Measurements from ENCODE around the gene NUS1. TPM values are rescaled to one million over a fixed set of nuclear protein-coding genes. Genes with fewer than 3 reads are reported as not detected.

NUS1 gene
- total and polyA plus RNA-seq, 2 of the 13 experiments (the other 11 are each of a cell fraction or from before 2014, with no cell fraction given), result 18.3 to 18.6 TPM

DNA sequence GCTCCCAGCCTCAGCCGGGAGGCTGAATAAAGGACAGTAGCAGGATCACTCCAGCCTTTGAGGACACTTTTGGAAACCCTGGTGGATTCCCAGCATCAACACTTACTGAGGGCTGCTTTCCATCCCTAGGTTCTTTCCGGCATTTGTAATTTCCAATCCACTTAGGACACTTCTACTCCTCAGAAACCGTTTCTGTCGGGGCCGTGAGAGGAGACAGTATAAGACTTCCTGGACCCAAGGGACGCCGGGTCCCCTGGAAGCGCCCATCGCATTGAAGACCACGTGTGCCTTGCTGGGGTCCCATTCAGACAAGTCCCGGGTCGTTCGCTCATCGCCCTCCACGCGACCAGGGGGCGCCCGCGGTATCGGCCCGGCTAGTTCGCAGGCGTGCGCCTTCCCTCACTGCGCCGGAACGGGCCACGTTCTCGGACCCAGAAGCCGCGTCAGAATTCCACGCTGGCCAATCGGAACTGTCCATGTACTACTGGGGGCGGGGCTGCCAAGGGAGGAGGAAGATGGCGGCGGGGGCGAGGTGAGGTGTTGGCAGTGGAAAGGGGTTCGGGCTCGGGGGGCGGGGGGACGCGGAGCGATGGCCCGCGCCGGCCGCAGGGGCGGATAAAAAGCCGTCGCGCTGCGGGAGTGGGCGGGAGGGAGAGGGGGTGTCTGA, at the start of gene NUS1 (continued):
- no peak for TF ChIP-seq ZNF20 (CRISPR knock-in tag; IDR thresholded peaks at IDR 0.05)
- no peak for TF ChIP-seq ZNF713 (CRISPR knock-in tag; IDR thresholded peaks at IDR 0.05)
- no peak; the same call in 1 of the 2 replicates for TF ChIP-seq ZBTB8A (CRISPR knock-in tag; IDR thresholded peaks at IDR 0.05; ENCODE audit: borderline replicate concordance, low read depth)
- peak; percentile 98 for TF ChIP-seq XBP1 (CRISPR knock-in tag; IDR thresholded peaks at IDR 0.05)
- TF ChIP-seq ZFP36 (IDR thresholded peaks at IDR 0.05; ENCODE audit: borderline replicate concordance, low read depth, low read length, partially characterized antibody), result no peak
- TF ChIP-seq HDAC6 (IDR thresholded peaks at IDR 0.05; ENCODE audit: low read depth, low read length), result no peak
- TF ChIP-seq ZNF747 (CRISPR knock-in tag; IDR thresholded peaks at IDR 0.05; ENCODE audit: borderline replicate concordance), result peak; percentile 76; the same call in 1 of the 2 replicates
- TF ChIP-seq, protein P1, sequence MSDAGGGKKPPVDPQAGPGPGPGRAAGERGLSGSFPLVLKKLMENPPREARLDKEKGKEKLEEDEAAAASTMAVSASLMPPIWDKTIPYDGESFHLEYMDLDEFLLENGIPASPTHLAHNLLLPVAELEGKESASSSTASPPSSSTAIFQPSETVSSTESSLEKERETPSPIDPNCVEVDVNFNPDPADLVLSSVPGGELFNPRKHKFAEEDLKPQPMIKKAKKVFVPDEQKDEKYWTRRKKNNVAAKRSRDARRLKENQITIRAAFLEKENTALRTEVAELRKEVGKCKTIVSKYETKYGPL (CRISPR knock-in tag; IDR thresholded peaks at IDR 0.05), result no peak
- TF ChIP-seq, protein P2, sequence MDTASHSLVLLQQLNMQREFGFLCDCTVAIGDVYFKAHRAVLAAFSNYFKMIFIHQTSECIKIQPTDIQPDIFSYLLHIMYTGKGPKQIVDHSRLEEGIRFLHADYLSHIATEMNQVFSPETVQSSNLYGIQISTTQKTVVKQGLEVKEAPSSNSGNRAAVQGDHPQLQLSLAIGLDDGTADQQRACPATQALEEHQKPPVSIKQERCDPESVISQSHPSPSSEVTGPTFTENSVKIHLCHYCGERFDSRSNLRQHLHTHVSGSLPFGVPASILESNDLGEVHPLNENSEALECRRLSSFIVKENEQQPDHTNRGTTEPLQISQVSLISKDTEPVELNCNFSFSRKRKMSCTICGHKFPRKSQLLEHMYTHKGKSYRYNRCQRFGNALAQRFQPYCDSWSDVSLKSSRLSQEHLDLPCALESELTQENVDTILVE (CRISPR knock-in tag; IDR thresholded peaks at IDR 0.05), result peak; percentile 76; the same call in 1 of the 2 replicates
- TF ChIP-seq GATAD2A (CRISPR knock-in tag; IDR thresholded peaks at IDR 0.05), result peak; percentile 87
- TF ChIP-seq ZNF3 (CRISPR knock-in tag; IDR thresholded peaks at IDR 0.05), result no peak
- TF ChIP-seq ZKSCAN8 (CRISPR knock-in tag; IDR thresholded peaks at IDR 0.05; ENCODE audit: borderline replicate concordance), result peak; percentile 52; the same call in 1 of the 2 replicates
- no peak for TF ChIP-seq ZNF550 (CRISPR knock-in tag; IDR thresholded peaks at IDR 0.05; ENCODE audit: borderline replicate concordance)
- no peak; the same call in 1 of the 2 replicates for TF ChIP-seq TSC22D2 (CRISPR knock-in tag; IDR thresholded peaks at IDR 0.05; ENCODE audit: borderline replicate concordance)
- no peak for TF ChIP-seq ZNF549 (CRISPR knock-in tag; IDR thresholded peaks at IDR 0.05)
- peak; percentile 98 for TF ChIP-seq HDAC1 (CRISPR knock-in tag; IDR thresholded peaks at IDR 0.05)
- no peak for TF ChIP-seq HNRNPL (IDR thresholded peaks at IDR 0.05; ENCODE audit: low read depth, low read length)
- TF ChIP-seq, protein P3, sequence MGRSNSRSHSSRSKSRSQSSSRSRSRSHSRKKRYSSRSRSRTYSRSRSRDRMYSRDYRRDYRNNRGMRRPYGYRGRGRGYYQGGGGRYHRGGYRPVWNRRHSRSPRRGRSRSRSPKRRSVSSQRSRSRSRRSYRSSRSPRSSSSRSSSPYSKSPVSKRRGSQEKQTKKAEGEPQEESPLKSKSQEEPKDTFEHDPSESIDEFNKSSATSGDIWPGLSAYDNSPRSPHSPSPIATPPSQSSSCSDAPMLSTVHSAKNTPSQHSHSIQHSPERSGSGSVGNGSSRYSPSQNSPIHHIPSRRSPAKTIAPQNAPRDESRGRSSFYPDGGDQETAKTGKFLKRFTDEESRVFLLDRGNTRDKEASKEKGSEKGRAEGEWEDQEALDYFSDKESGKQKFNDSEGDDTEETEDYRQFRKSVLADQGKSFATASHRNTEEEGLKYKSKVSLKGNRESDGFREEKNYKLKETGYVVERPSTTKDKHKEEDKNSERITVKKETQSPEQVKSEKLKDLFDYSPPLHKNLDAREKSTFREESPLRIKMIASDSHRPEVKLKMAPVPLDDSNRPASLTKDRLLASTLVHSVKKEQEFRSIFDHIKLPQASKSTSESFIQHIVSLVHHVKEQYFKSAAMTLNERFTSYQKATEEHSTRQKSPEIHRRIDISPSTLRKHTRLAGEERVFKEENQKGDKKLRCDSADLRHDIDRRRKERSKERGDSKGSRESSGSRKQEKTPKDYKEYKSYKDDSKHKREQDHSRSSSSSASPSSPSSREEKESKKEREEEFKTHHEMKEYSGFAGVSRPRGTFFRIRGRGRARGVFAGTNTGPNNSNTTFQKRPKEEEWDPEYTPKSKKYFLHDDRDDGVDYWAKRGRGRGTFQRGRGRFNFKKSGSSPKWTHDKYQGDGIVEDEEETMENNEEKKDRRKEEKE (IDR thresholded peaks at IDR 0.05), result no peak
- TF ChIP-seq, protein P4, sequence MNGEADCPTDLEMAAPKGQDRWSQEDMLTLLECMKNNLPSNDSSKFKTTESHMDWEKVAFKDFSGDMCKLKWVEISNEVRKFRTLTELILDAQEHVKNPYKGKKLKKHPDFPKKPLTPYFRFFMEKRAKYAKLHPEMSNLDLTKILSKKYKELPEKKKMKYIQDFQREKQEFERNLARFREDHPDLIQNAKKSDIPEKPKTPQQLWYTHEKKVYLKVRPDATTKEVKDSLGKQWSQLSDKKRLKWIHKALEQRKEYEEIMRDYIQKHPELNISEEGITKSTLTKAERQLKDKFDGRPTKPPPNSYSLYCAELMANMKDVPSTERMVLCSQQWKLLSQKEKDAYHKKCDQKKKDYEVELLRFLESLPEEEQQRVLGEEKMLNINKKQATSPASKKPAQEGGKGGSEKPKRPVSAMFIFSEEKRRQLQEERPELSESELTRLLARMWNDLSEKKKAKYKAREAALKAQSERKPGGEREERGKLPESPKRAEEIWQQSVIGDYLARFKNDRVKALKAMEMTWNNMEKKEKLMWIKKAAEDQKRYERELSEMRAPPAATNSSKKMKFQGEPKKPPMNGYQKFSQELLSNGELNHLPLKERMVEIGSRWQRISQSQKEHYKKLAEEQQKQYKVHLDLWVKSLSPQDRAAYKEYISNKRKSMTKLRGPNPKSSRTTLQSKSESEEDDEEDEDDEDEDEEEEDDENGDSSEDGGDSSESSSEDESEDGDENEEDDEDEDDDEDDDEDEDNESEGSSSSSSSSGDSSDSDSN (CRISPR knock-in tag; IDR thresholded peaks at IDR 0.05), result peak; percentile 83
- TF ChIP-seq HOXD1 (CRISPR knock-in tag; IDR thresholded peaks at IDR 0.05), result no peak
- TF ChIP-seq MLLT10 (CRISPR knock-in tag; IDR thresholded peaks at IDR 0.05), result no peak
- TF ChIP-seq MYC (CRISPR knock-in tag; IDR thresholded peaks at IDR 0.05; ENCODE audit: borderline replicate concordance), result peak; percentile 98
- TF ChIP-seq ZFP62 (CRISPR knock-in tag; IDR thresholded peaks at IDR 0.05), result no peak
- no peak for TF ChIP-seq HNRNPUL1 (IDR thresholded peaks at IDR 0.05; ENCODE audit: low read depth, low read length)
- peak; percentile 98 for TF ChIP-seq ZNF350 (CRISPR knock-in tag; IDR thresholded peaks at IDR 0.05; ENCODE audit: borderline replicate concordance, low read depth)

Data from HepG2 (cell line).